K562 (cell line): ENCODE data around the gene OSBP2.

Source experiments
- FOXK1 ChIP-seq: sonication (generic); formaldehyde crosslinking; IDR thresholded peaks from 2 replicates; pipeline ENCODE4 v1.8.0; 2022; ENCODE audit warnings: missing genetic modification reagents, mild to moderate bottlenecking, borderline replicate concordance
- HDAC3 ChIP-seq: fragments of 450-650 bp; IDR thresholded peaks from 2 replicates; pipeline ENCODE4 v1.6.1; 2018; ENCODE audit warnings: borderline replicate concordance, mild to moderate bottlenecking, moderate library complexity; ENCODE audit not compliant: partially characterized antibody
- MTA2 ChIP-seq: fragments of 450-650 bp; IDR thresholded peaks from 2 replicates; pipeline ENCODE4 v1.6.1; 2016; ENCODE audit warnings: low read depth
- NFIC ChIP-seq: fragments of 450-650 bp; IDR thresholded peaks from 2 replicates; pipeline ENCODE4 v1.6.1; 2017; ENCODE audit warnings: mild to moderate bottlenecking, inconsistent platforms
- PCBP2 ChIP-seq: fragments of 200-400 bp; formaldehyde crosslinking; IDR thresholded peaks from 2 replicates; pipeline ENCODE4 v1.6.1; 2018; ENCODE audit warnings: low read length, low read depth, mild to moderate bottlenecking, moderate library complexity; ENCODE audit not compliant: poor library complexity, severe bottlenecking
- TAF1 ChIP-seq: IDR thresholded peaks from 2 replicates; pipeline ENCODE4 v1.6.1; 2011; ENCODE audit warnings: mild to moderate bottlenecking, low read length, moderate library complexity; ENCODE audit not compliant: insufficient read depth, control insufficient read depth, severe bottlenecking; ENCODE audit errors: extremely low read depth
- TF ChIP-seq, protein P1 (sequence below): sonication (generic); formaldehyde crosslinking; IDR thresholded peaks from 2 replicates; pipeline ENCODE4 v1.8.1; 2022; ENCODE audit warnings: missing genetic modification reagents
- TF ChIP-seq, protein P2 (sequence below): sonication (generic); formaldehyde crosslinking; IDR thresholded peaks from 2 replicates; pipeline ENCODE4 v1.8.1; 2023; ENCODE audit warnings: mild to moderate bottlenecking, missing genetic modification reagents
- TF ChIP-seq, protein P3 (sequence below): fragments of 250-450 bp; sonication (Bioruptor Pico); IDR thresholded peaks from 2 replicates; pipeline ENCODE4 v1.4.0; 2020; ENCODE audit warnings: mild to moderate bottlenecking, moderate library complexity
- TF ChIP-seq, protein P4 (sequence below): fragments of 250-450 bp; sonication (Bioruptor Pico); IDR thresholded peaks from 2 replicates; pipeline ENCODE4 v1.8.0; 2021; ENCODE audit warnings: borderline replicate concordance, mild to moderate bottlenecking, moderate library complexity; ENCODE audit not compliant: poor library complexity, severe bottlenecking
- TF ChIP-seq, protein P5 (sequence below), 2 experiments: fragments of 450-650 bp; IDR thresholded peaks; 2 replicates each; pipeline ENCODE4 v1.6.1; 2016; ENCODE audit warnings: mild to moderate bottlenecking in 2 of 2, borderline replicate concordance in 1 of 2, low read depth in 1 of 2, moderate library complexity in 1 of 2
- TF ChIP-seq, protein P6 (sequence below): fragments of 250-450 bp; sonication (Bioruptor Pico); IDR thresholded peaks from 2 replicates; pipeline ENCODE4 v1.4.0; 2020; ENCODE audit warnings: borderline replicate concordance

DNA sequence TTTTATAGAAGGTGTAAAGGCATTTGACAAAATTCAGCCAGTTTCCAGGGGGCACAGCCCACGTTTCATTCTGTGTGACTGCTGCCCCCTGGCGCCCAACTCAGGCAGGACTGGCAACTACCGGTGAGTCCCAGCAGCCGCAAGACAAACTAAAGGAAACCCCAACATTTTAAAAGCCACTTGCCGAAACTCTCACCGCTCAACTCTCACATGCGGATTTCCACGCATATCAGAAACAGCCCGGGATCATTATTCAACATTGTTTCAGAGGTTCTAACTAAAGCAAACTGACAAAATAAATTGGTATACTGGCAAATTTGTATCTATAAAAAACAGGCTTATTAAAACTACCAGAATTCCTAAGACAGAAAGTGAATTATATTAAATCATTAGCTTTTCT is 225.7 kb downstream of the OSBP2 start:
- TF ChIP-seq TAF1 (no peak), NFIC (no peak), PCBP2 (no peak), FOXK1 (CRISPR knock-in tag) (no peak), HDAC3 (no peak), MTA2 (no peak)
- TF ChIP-seq, protein P1, sequence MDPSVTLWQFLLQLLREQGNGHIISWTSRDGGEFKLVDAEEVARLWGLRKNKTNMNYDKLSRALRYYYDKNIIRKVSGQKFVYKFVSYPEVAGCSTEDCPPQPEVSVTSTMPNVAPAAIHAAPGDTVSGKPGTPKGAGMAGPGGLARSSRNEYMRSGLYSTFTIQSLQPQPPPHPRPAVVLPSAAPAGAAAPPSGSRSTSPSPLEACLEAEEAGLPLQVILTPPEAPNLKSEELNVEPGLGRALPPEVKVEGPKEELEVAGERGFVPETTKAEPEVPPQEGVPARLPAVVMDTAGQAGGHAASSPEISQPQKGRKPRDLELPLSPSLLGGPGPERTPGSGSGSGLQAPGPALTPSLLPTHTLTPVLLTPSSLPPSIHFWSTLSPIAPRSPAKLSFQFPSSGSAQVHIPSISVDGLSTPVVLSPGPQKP (CRISPR knock-in tag) = no peak
- TF ChIP-seq, protein P2, sequence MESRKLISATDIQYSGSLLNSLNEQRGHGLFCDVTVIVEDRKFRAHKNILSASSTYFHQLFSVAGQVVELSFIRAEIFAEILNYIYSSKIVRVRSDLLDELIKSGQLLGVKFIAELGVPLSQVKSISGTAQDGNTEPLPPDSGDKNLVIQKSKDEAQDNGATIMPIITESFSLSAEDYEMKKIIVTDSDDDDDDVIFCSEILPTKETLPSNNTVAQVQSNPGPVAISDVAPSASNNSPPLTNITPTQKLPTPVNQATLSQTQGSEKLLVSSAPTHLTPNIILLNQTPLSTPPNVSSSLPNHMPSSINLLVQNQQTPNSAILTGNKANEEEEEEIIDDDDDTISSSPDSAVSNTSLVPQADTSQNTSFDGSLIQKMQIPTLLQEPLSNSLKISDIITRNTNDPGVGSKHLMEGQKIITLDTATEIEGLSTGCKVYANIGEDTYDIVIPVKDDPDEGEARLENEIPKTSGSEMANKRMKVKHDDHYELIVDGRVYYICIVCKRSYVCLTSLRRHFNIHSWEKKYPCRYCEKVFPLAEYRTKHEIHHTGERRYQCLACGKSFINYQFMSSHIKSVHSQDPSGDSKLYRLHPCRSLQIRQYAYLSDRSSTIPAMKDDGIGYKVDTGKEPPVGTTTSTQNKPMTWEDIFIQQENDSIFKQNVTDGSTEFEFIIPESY (CRISPR knock-in tag) = no peak
- TF ChIP-seq, protein P3, sequence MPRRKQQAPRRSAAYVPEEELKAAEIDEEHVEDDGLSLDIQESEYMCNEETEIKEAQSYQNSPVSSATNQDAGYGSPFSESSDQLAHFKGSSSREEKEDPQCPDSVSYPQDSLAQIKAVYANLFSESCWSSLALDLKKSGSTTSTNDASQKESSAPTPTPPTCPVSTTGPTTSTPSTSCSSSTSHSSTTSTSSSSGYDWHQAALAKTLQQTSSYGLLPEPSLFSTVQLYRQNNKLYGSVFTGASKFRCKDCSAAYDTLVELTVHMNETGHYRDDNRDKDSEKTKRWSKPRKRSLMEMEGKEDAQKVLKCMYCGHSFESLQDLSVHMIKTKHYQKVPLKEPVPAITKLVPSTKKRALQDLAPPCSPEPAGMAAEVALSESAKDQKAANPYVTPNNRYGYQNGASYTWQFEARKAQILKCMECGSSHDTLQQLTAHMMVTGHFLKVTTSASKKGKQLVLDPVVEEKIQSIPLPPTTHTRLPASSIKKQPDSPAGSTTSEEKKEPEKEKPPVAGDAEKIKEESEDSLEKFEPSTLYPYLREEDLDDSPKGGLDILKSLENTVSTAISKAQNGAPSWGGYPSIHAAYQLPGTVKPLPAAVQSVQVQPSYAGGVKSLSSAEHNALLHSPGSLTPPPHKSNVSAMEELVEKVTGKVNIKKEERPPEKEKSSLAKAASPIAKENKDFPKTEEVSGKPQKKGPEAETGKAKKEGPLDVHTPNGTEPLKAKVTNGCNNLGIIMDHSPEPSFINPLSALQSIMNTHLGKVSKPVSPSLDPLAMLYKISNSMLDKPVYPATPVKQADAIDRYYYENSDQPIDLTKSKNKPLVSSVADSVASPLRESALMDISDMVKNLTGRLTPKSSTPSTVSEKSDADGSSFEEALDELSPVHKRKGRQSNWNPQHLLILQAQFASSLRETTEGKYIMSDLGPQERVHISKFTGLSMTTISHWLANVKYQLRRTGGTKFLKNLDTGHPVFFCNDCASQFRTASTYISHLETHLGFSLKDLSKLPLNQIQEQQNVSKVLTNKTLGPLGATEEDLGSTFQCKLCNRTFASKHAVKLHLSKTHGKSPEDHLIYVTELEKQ = no peak
- TF ChIP-seq, protein P4, sequence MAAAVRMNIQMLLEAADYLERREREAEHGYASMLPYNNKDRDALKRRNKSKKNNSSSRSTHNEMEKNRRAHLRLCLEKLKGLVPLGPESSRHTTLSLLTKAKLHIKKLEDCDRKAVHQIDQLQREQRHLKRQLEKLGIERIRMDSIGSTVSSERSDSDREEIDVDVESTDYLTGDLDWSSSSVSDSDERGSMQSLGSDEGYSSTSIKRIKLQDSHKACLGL (CRISPR knock-in tag) = no peak
- TF ChIP-seq, protein P5, sequence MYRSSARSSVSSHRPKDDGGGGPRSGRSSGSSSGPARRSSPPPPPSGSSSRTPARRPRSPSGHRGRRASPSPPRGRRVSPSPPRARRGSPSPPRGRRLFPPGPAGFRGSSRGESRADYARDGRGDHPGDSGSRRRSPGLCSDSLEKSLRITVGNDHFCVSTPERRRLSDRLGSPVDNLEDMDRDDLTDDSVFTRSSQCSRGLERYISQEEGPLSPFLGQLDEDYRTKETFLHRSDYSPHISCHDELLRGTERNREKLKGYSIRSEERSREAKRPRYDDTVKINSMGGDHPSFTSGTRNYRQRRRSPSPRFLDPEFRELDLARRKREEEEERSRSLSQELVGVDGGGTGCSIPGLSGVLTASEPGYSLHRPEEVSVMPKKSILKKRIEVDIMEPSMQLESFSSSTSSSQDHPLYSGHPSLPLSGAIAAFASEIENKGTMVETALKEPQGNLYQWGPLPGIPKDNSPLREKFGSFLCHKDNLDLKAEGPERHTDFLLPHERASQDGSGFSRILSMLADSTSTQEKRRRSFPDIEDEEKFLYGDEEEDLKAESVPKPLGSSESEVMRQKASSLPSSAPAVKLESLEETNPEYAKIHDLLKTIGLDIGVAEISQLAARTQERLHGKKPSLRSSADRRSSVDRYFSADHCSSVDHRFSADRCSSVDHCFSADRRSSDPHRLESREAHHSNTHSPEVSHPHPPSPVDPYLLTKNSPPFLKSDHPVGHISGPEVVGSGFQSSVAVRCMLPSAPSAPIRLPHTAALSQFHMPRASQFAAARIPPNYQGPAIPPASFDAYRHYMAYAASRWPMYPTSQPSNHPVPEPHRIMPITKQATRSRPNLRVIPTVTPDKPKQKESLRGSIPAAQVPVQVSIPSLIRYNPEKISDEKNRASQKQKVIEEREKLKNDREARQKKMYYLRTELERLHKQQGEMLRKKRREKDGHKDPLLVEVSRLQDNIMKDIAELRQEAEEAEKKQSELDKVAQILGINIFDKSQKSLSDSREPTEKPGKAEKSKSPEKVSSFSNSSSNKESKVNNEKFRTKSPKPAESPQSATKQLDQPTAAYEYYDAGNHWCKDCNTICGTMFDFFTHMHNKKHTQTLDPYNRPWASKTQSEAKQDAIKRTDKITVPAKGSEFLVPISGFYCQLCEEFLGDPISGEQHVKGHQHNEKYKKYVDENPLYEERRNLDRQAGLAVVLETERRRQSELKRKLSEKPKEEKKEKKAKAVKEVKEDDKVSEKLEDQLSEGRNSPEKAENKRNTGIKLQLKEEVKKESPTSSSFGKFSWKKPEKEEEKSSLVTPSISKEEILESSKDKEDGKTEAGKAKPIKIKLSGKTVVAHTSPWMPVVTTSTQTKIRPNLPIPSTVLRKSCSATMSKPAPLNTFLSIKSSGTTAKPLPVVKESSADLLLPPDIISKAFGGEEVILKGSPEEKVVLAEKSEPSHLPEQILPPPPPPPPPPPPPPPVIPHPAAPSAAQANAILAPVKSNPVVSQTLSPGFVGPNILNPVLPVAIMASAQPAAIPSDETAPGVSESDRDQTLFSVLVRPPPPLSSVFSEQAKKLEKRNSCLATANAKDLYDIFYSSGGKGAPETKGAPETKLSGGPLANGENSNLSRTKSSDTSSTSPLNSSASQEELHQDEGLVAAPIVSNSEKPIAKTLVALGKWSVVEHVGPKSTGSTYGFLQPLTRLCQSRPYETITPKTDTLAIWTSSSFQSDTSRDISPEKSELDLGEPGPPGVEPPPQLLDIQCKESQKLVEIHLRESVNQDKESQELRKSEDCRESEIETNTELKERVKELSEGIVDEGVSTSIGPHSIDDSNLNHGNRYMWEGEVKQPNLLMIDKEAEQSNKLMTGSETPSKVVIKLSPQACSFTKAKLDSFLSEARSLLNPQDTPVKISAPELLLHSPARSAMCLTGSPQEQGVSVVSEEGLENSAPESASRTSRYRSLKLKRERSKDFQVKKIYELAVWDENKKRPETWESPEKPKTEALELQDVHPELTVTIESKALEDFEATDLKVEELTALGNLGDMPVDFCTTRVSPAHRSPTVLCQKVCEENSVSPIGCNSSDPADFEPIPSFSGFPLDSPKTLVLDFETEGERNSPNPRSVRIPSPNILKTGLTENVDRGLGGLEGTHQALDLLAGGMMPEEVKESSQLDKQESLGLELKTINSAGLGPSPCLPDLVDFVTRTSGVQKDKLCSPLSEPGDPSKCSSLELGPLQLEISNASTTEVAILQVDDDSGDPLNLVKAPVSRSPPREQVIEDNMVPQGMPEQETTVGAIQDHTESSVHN (IDR thresholded peaks at IDR 0.05; ENCODE audit: borderline replicate concordance in 1 of 2, low read depth in 1 of 2) = no peak
- TF ChIP-seq, protein P6, sequence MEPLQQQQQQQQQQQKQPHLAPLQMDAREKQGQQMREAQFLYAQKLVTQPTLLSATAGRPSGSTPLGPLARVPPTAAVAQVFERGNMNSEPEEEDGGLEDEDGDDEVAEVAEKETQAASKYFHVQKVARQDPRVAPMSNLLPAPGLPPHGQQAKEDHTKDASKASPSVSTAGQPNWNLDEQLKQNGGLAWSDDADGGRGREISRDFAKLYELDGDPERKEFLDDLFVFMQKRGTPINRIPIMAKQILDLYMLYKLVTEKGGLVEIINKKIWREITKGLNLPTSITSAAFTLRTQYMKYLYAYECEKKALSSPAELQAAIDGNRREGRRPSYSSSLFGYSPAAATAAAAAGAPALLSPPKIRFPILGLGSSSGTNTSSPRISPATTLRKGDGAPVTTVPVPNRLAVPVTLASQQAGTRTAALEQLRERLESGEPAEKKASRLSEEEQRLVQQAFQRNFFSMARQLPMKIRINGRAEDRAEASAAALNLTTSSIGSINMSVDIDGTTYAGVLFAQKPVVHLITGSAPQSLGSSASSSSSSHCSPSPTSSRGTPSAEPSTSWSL (CRISPR knock-in tag) = no peak
